GM12891 (cell line): Measurements from ENCODE around the gene FAM89B.

ENCODE experiments used
- POLR2A ChIP-seq: IDR thresholded peaks from 2 replicates; pipeline ENCODE4 v1.6.1; 2011; ENCODE audit warnings: low read depth, low read length, control low read depth
- POLR2AphosphoS5 ChIP-seq: IDR thresholded peaks from 2 replicates; pipeline ENCODE4 v1.6.1; 2011; ENCODE audit warnings: low read depth, low read length, control low read depth

DNA sequence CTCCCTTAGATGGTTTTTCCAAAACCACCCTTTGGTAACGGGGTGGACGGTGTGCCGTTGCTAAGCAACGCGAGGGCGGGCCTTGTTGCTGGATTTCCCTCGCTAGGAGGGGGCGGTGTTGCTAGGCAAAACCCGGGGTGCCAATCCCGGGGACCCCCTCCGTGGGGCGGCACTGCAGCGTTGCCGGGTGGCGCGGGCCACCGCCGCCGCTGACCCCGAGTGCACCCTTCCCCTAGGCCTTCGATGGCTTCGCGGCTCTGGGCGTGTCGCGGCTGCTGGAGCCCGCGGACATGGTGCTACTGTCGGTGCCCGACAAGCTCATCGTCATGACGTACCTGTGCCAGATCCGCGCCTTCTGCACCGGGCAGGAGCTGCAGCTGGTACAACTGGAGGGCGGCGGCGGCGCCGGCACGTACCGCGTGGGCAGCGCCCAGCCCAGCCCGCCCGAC, 12.4 kb downstream of the FAM89B start:
- TF ChIP-seq POLR2A (no peak), POLR2AphosphoS5 (no peak)
